HCT116 (cell line): ENCODE results near the gene NAA25. TPM values are rescaled to one million over a fixed set of nuclear protein-coding genes. Genes with fewer than 3 reads are reported as not detected.

ENCODE experiments used
- CBX3 ChIP-seq: IDR thresholded peaks from 2 replicates; pipeline ENCODE4 v1.6.1; 2012; ENCODE audit warnings: low read depth
- CEBPB ChIP-seq: IDR thresholded peaks from 2 replicates; pipeline ENCODE4 v1.6.1; 2012; ENCODE audit warnings: low read depth
- EZH2 ChIP-seq: fragments of 200-600 bp; sonication (generic); IDR thresholded peaks from 2 replicates; pipeline ENCODE4 v1.6.1; 2017; ENCODE audit warnings: antibody characterized with exemption, mixed run types
- FOSL1 ChIP-seq: IDR thresholded peaks from 2 replicates; pipeline ENCODE4 v1.6.1; 2012; ENCODE audit warnings: low read depth
- JUND ChIP-seq: IDR thresholded peaks from 2 replicates; pipeline ENCODE4 v1.6.1; 2012
- SP1 ChIP-seq: IDR thresholded peaks from 2 replicates; pipeline ENCODE4 v1.6.1; 2012; ENCODE audit warnings: low read depth
- SRF ChIP-seq: IDR thresholded peaks from 2 replicates; pipeline ENCODE4 v1.6.1; 2012; ENCODE audit warnings: low read depth
- ZFX ChIP-seq: fragments of 450-650 bp; IDR thresholded peaks from 2 replicates; pipeline ENCODE4 v1.6.1; 2017
- ZNF274 ChIP-seq: fragments of 200-500 bp; sonication (Bioruptor generic); IDR thresholded peaks from 2 replicates; pipeline ENCODE4 v1.6.1; 2014; ENCODE audit warnings: mild to moderate bottlenecking, low read depth, low read length, inconsistent platforms
- microRNA-seq: library from miRNA; unstranded; fragments of <30 nt; microRNA quantifications from one replicate; pipeline ENCODE4, GENCODE V29; 2016; ENCODE audit warnings: borderline number of aligned reads
- total RNA-seq: library from RNA; stranded (reverse); gene quantifications from one replicate; pipeline ENCODE4 v1.2.1, GENCODE V29; 2021; ENCODE audit not compliant: unreplicated experiment

The NAA25 gene
- total RNA-seq, 1 experiment from 2014 or later = 56.6 TPM

DNA sequence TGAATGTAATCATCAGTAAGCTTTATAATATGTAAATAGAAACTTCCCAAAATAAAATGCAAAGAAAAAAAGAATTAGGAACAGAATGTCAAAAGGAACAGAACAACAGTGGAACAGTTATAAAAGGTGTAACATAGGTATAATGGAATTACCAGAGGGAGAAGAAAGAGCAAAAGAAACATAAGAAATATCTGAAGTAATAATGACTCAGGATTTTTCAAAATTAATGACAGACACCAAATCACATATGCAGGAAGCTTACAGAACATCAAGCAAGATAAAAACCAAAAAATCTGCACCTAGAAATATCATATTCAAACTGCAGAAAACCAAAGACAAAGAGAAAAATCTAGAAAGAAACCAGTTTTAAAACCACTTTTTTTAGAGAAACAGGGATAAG lies 131.7 kb downstream of the NAA25 start (continued):
- TF ChIP-seq SRF (no peak), SP1 (no peak), ZNF274 (no peak), EZH2 (no peak), CEBPB (no peak), CBX3 (no peak), FOSL1 (no peak), ZFX (no peak), JUND (no peak)

Small RNA genes within 50 kb of the gene (microRNA-seq; reads per million reads assigned to microRNA genes)
- 2.4 reads per million for gene MIR3657

Other genes starting within 250 kb of the NAA25 start
- 6.8 TPM for gene TMEM116, start 95.6 kb downstream of the NAA25 start, total RNA-seq
- 130 TPM for gene ERP29, start 95.4 kb downstream of the NAA25 start, total RNA-seq
- gene TRAFD1, start 16.8 kb upstream of the NAA25 start, total RNA-seq = 25.5 TPM